HG02870 (cell line): ENCODE results near the gene COL6A1.

Experiments used
- ATAC-seq: cut with Tn5 transposase; IDR thresholded peaks from one replicate; pipeline ENCODE4 v1.9.1; 2021; ENCODE audit warnings: mild to moderate bottlenecking, moderate library complexity; ENCODE audit not compliant: unreplicated experiment

COL6A1 gene

GRCh38 chr21:45981151-45982091, at the start of gene COL6A1:
Gene COL6A1, plus strand, starts transcription at chr21:45981770. Its CDS starts 81 bp downstream, at chr21:45981851.
- no peak for ATAC-seq

DNA sequence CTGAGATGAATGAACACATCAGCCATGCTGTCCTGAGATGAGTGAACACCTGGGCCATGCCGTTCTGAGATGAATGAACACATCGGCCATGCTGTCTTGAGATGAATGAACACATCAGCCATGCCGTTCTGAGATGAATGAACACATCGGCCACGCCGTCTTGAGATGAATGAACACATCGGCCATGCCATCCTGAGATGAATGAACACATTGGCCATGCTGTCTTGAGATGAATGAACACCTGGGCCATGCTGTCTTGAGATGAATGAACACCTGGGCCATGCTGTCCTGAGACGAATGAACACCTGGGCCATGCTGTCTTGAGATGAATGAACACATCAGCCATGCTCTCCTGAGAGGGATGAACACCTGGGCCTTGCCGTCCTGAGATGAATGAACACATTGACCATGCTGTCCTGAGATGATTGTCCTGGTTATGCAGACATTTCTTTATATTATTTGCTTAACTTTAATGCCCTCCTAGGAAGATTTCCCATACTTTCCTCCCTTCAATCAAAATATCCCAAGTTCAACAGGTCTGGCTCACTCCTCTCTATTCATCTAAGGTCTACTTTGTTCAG, 48.6 kb upstream of the COL6A1 start:
- no peak for ATAC-seq

- no peak for ATAC-seq
These were observed 47.5 kb upstream of the COL6A1 start for GRCh38 chr21:45934085-45934484.

DNA sequence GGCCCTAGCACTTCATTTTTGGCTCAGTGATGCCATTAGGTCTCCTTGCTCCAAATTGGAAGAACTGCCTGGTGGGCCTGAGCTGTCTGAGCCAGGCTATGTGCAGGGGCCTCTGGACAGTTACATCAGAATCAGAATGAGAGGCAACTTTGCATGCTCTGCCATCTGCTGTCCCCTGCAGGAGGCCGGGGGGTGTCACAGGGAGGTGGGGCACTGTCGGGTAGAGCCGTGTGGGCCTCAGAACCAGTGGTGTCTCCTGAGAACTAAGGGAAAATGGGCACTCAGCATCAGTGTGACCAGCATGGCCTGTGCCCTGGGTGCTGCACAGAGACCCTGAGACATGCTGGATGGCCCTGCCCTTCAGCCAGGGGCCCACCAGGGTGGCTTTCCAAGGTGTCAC, 47.0 kb upstream of the COL6A1 start:
- ATAC-seq, result no peak

DNA sequence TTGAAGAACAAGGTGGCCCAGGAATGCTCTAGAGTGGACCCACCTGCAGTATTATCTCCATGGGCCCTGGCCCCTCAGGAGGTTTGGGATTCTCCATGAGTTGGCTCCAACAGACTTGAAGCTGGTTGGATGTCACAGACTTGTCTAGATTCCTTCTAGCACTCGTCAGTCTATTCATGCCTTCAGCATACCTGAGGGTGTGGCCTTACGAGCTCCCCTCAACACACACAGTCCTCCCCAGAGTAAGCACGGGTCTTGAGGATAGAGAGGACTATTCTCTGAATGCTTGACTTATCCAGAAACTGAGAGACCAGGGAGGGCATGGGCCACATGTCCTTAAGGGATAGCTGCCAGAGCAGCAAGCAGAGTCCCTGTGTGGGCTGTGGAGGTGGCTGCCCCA, 45.9 kb upstream of the COL6A1 start:
- ATAC-seq, result no peak

GRCh38 chr21:45937721-45938452, 43.7 kb upstream of the COL6A1 start:
- no peak for ATAC-seq

DNA sequence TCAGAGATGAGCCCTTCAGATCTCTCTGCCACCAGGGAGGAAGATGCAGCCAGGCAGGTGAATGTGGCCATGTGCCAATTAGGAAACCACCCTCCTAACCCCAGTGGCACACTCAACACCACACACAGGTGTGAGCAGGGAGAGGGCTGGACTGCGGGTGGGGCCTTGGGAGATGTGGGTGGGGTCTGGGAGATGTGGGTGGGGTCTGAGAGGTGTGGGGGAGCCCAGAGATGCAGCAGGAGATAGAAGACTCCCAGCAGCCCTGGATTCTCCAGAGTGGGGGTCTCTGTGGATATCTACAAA, 43.2 kb upstream of the COL6A1 start:
- no peak for ATAC-seq

DNA sequence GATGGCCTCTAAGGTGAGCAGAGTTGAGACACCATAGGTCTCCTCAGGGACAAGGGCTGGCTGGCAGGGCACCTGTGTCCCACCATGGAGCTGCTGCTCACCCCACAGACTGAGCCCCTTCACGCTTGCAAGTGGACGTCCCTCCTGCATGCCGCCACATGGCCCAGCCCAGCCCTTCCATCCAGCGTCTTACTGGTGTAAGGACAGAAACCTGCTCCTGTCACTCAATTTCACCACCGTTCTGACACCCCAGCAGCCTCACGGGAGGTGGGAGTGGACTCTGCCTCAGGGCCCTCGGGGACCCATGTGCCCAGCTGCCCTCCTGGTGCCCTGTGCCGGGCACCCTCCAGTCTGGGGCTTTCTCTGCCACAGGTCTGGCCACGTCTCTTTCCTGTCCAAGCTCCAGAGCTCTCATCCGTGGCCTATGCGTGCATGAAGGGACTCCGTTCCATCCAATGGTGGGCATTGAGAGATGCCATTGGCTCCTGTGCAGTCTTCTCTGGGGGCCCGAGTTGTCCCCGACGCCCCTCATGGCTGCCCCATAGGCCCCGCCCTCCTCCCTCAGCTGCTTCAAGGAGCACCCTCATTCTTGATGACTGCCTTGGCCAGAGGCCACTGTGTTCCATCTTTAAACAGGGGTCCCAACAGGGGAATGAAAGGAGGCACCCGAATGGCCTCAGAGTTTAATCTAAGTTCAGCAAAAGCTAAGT, 42.6 kb upstream of the COL6A1 start:
- no peak for ATAC-seq

GRCh38 chr21:45939521-45940045, 42.0 kb upstream of the COL6A1 start:
- no peak for ATAC-seq

GRCh38 chr21:45940091-45940490, 41.5 kb upstream of the COL6A1 start:
- ATAC-seq, result no peak

DNA sequence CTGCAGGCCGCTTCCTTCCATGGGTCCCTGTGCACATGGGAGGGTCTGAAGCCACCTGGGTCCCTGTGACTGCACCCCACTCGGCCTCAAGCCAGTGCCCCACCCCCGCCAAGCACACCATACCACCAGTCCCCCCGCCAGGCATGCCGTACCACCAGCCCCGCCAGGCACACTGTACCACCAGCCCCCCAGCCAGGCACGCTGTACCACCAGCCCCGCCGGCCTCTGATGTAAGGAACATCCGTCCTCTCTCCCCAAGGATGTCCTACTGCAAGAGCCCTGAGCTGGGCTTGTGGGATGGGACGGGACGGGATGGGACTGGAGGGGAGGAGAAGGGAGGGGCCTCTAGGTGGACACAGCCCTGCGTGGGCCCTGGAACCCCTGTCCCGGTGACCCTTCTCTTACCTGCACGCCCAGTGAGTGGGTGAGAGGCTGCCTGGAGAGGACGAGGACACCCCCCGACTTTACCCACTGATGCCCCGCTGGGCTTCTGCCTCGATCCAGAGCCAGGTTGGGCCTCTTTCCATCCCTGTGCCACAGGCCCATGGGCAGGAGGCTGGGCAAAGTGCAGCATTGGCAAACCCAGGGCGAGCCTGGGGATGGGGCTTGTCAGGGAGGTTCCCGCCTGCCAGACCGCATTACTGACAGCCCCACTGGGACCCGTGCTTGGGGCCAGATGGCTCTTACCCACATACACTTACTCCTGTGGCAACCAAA, 40.8 kb upstream of the COL6A1 start:
- no peak for ATAC-seq

DNA sequence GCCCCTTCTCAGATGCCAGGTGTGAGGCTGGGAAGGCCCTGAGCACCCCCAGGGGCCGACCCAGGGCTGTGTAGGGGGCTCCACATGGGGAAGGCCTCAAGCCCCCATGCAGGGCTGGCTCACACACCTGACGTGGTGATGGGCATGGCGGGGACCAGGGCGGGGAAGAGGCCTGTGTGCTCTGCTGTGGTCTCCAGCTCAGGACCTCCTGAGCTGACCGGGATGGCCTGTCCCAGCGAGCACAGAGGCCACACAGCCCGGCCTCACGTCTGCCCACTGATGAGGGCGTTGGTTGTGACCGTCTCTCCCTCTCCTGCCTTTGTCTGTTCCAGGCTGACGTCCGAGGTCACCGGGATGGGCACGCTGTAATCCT, 40.2 kb upstream of the COL6A1 start:
- ATAC-seq, result no peak

GRCh38 chr21:45941717-45942546, 39.6 kb upstream of the COL6A1 start:
- ATAC-seq, result no peak

DNA sequence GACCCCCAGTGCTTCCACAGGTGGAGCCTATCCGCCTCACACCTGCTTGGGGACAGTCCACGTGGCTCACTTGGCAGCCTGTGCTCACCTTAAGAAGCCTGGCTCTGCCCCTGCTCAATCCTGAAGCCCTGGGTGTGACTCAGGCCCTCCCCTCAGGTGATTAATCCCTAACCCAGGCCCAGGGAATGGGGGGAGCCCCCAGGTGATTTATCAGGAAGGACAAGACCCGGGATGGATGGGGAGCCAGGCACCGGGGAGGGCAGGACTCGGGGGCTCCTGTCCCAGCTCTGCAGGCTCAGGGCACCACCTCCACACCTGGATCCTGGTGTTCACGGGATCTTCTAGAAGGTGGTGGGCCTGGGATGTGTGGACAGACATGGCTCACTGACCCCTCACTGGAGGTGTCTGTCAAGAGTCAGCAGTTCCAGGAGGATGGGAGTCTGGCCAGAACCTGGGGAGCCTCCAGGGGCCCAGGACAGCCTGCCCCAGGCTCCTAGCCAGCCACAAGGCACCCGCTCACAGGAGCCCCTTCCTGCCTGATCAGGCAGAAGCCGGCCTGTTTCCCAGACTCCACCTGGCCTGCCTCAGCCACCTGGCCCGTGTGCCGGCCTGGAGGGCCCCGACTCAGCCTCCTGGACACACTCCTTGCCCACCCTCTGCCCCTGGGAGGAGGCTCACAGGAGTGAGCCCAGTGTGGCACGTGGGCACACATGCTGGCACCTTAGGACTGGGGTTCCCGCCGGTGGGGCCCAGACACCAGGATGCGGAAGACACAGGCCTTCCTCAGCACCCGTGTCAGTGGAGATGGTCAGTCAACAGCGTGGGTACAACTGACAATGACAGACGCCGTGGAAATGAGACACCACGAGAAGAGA, 38.6 kb upstream of the COL6A1 start:
- no peak for ATAC-seq

DNA sequence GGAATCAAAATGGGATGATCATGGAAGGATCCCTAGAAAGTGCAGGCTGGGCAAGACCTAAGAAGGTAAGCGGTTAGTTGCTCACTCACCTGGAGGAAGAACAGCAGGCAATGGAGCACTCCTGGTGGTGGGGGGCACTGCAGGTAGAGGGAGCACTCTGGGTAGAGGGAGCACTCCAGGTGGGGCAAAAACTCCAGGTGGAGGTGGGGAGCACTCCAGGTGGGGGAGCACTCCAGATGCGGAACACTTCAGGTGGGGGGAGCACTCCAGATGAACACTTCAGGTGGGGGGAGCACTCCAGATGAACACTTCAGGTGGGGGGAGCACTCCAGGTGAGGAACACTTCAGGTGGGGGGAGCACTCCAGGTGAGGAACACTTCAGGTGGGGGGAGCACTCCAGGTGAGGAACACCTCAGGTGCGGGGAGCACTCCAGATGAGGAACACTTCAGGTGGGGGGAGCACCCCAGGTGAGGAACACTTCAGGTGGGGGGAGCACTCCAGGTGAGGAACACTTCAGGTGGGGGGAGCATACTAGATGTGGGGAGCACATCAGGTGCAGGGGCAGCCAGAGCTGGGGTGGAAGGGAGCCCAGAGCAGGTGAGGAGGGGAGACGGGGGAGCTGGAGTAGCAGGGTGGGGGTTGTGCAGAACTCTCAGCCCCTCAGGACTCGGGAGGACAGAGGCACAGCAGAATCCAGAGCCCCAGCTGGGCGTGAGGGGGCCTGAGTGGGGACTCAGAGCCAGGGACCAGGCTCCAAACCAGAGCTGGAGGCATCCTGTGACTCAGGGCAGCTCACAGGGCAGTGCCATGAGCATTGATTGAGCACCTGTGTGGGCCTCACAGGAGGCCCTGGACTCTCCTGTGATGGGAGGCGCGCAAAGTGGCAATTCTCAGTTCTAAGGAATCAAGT, 37.7 kb upstream of the COL6A1 start:
- no peak for ATAC-seq

- ATAC-seq, result no peak
These were observed 37.0 kb upstream of the COL6A1 start for GRCh38 chr21:45944601-45945000.

DNA sequence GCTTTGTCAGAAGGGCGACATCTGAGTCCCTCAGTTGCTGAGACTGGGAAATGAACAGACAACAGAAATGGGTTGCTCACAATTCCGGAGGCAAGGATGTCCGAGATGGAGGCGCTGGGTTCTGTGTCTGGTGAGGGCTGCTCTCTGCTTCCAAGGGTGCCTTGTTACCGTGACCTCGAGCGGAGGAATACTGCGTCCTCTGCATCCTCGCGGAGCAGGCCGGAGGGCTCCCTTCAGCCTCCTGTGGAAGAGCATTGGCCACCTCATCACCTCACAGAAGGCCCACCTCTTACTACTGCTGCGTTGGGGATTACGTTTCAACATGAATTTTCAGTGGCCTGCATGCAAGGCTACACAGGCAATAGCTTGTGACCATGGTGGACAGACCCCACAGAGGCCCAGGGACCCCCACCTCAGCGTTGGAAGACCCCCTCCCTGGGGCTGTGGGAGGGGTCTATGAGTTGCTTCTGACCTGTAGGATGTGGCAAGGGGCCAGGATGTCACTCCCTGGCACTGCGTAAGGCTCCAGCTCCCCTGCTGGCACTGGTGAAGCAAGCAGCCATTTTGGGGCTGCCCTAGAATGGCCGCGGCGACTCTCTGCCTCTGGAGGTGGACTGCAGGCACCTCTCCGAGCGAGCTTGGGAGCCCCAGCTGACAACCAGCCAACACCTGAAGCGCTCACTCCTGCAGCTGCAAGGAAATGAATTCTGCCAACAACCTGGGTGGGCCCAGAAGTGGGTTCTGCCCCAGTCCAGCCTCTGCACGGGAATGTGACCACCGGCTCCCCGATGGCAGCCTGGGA, 36.3 kb upstream of the COL6A1 start:
- ATAC-seq, result no peak
